Activated T-helper 1 cell treated with anti-CD3 and anti-CD28 coated beads, Interleukin-2, amount 50 U/mL, for 16 hours (primary cell): ENCODE results near the gene CATSPERB.
"Not testable (repeated sequence)": the region's sequence is repeated elsewhere in the genome, so short reads cannot be mapped to it uniquely, and the experiment has no call there.

Experiments used
- DNase-seq, 2 donors: peaks; one replicate each; pipeline ENCODE4 v3.0.0-alpha.2; 2020; ENCODE audit warnings: low read depth in 1 of 2, low spot score in 1 of 2

The CATSPERB gene

DNA sequence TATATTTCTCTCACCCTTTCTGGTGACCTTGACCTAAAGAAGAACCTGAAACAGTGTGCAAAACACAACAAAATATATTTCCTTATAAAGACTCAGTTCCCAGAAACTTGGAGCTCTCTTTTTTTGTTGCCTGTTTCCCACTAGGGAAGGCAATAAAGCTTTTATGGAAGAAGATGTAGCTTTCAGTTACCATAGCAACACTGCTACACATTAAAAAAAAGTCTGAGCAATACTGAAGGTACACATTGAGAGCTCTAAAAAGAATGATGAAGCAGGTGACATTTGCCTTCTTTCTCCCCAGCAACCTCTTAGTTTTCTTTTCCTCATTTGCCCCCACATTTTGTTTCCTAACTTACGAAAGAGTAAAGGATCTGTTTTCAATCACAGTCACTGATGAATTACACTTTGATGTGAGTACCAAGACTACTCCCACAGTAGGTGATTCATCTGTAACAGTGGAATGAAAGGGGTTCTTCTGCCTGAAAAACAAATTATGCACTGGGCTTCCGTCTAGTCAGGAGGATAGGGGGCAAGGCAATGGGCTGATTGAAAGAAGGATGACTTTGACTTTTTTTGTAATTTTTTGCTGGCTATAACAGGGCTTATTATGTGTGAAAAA, 1.1 kb upstream of the CATSPERB start:
- DNase-seq, result no peak

DNA sequence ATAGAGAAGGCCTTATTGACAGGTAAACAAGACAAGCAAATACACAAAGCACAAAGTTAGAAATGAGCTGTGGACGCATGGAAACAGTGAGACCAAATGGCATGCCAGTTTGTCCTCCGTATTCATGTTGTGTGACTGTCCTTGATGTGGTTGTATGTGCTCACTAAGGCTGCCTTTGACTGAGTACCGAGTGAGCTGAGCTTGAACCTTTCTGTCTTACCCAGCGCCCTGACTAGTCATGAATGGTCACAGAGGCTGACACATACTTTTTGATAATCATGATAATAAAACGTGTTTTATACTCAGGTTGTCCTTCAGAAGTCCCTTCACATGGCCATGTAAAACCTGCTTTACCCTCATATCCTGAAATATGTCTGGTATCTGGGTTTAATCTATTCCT, 553 bp upstream of the CATSPERB start:
- no peak for DNase-seq

DNA sequence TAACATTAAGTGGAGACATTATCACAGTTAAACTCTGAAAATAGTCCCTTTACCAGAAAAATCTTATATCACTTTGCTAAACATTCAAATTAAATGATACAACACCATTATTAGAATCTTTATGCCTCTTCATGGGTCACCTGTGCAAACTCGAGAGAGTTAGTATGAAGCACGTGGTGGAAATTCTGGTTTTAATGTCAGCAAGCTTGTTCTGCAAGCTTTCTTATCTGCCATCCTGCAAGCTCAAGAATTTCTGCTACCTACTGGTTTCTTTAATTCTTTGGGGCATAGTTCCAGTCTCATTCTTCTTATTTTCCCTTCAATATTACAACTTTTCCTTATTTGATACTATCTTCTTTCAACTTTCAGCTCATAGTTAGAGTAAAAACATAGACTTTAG, 868 bp downstream of the CATSPERB start:
- no peak for DNase-seq

- no peak for DNase-seq
These were observed 2.1 kb downstream of the CATSPERB start for GRCh38 chr14:91729756-91730155.

GRCh38 chr14:91728616-91729183, 3.2 kb downstream of the CATSPERB start:
- no peak for DNase-seq

- no peak for DNase-seq
These were observed 4.8 kb downstream of the CATSPERB start for GRCh38 chr14:91727121-91727520.

GRCh38 chr14:91723501-91723900, 8.4 kb downstream of the CATSPERB start:
- no peak for DNase-seq

GRCh38 chr14:91722386-91722785, 9.5 kb downstream of the CATSPERB start:
- no peak for DNase-seq

GRCh38 chr14:91719839-91720238, 12.0 kb downstream of the CATSPERB start:
- DNase-seq, result no peak

GRCh38 chr14:91716999-91717398, 14.9 kb downstream of the CATSPERB start:
- DNase-seq, result no peak

DNA sequence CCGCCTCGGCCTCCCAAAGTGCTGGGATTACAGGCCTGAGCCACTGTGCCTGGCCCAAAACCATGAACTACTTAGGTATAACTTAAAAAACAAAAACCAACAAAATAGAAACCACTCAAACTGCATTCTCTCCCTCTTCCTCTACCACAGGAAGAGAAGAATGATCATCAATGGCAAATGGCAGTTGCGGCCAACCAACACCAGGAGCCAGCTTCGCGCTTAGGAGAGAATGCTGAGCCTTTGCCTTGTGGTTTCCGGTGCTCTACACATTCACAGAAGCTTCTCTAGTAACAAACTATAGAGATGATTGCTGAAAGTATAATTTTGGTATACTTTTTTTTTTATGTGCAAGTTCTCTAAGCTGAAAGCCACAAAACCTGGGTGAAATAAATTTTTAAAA, 17.1 kb downstream of the CATSPERB start:
- DNase-seq, result no peak

GRCh38 chr14:91708795-91709194, 23.1 kb downstream of the CATSPERB start:
- no peak for DNase-seq

DNA sequence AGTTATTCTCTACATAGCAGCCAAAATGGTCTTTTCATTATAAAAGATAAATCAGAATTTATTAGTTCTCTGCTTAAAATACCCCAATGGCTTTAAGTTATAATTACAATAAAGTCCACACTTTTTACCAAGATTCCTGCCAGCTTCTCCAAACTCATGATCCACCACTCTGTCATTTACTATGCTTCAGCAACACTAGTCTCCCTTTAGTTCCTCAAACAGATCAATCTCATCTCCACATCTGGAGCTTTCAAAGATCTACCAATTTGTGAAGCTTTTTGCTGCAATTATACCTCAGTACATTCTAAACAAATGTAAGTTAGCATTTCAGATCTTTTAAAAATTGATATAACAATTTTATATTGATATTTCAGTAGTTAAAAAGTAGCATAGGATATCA, 24.9 kb downstream of the CATSPERB start:
- no peak for DNase-seq

- DNase-seq, result no peak
These were observed 37.2 kb downstream of the CATSPERB start for GRCh38 chr14:91694643-91695042.

DNA sequence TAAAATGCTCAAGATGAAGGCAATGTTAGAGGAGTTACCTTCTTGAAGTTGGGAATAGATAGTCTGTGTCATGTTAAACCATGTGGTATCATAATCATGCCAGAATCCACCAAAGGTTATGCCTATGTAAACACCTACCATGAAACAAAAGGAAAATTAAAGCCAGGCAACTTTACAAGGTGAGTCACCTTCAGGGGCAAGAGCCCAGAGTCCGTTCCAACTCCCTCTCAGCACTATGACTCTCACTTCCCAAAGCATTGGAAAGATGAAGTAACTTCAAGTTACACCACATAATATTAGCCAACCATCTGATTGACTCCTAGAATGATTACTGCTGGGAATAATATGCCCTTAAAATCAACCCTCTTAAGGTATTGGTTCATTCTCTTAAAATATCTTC, 38.5 kb downstream of the CATSPERB start:
- no peak for DNase-seq

DNA sequence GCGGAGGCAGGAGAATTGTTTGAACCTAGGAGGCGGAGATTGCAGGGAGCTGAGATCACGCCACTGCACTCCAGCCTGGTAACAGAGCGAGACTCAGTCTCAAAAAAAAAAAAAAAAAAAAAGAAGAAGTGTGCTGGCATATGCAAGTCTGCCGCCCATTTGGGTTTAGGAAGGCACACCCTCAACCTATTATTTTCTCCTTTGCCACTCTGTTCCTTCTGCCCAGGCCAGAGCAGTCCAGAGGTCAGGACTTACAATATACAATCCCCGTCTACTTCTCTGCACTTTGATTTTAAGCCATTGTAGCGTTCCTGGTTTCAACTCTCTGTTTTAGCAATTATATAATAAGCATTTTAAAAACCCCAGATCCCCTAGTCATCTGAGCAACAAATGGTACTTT, 39.8 kb downstream of the CATSPERB start:
- DNase-seq, result no peak

DNA sequence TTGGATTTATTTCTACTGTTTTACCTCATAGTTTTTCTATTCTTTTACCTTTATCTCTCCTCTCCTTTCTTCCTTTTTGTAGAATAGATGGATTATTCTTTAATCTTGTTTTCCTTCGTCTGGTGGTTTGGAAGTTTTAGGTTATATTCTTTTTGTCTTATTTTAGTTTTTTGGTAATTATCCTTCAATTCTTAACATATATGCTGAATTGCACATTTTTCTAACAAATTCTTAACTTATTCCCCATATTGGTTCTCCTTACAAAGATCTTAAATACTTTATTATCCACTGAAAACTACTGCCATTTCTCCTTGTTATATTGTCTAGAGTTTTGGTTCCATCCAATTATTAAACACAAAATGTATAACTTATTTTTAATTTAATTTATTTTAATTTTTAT, 42.3 kb downstream of the CATSPERB start:
- DNase-seq, result no peak

DNA sequence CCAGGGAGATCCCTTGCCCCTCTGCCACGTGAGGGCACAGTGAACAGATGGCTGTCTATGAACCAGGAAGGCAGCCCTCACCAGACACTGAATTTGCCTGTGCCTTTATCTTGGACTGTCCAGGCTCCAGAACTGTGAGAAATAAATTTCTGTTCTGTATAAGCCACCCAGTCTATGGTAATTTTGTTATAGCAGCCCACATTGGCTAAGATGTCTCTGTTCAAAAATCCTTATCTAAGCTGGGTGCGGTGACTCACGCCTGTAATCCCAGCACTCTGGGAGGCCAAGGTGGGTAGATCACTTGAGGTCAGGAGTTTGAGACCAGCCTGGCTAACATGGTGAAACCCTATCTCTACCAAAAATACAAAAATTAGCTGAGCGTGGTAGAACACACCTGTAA, 44.5 kb downstream of the CATSPERB start:
- not testable (repeated sequence) for DNase-seq

DNA sequence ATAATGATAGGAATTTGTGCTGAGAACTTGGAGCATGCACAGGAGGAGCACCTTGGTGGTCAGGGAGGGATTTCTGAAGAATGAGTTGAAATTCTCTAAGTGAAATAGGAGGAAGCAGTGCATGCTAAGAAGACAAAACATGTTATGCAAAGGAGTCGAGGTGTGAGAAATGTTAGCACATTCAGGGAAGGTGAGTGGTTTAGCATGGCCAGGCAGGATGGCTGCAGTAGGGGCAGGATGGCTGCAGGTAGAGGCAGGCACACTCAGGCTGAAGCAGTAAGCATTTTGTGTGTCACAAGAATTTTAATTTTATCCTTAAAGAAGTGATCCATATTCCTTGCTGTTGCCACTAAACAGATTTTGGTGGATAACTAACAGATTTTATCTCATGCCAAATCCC, 46.3 kb downstream of the CATSPERB start:
- DNase-seq, result no peak

- DNase-seq, result no peak
These were observed 49.9 kb downstream of the CATSPERB start for GRCh38 chr14:91681893-91682563.

- no peak for DNase-seq
These were observed 50.8 kb downstream of the CATSPERB start for GRCh38 chr14:91681118-91681517.

- DNase-seq, result no peak
These were observed 52.6 kb downstream of the CATSPERB start for GRCh38 chr14:91679273-91679672.

DNA sequence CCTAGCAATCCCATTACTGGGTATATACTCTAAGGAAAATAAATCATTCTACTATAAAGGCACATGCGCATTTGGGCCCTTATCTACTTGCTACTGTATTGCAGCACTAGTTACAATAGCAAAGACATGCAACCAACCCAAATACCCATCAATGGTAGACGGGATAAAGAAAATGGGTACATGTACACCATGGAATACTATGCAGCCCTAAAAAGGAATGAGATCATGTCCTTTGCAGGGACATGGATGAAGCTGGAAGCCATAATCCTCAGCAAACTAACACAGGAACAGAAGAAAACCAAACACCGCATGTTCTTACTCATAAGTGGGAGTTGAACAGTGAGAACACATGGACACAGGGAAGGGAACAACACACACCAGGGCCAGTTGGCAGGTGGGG, 54.2 kb downstream of the CATSPERB start:
- DNase-seq, result not testable (repeated sequence)
